Activated T-helper 17 cell treated with anti-CD3 and anti-CD28 coated beads, Interleukin-2, amount 50 U/mL, for 72 hours (primary cell): ENCODE data around the gene KREMEN2. TPM values are rescaled to one million over a fixed set of nuclear protein-coding genes. Genes with fewer than 3 reads are reported as not detected.

Experiments used
- ATAC-seq: fragments of 150-1000 bp; cut with Tn5 transposase; replicated peaks from 2 replicates; pipeline ENCODE4 v1.10.0; 2021; ENCODE audit warnings: mild to moderate bottlenecking, moderate library complexity
- H3K27ac Mint-ChIP-seq: one replicate; pipeline ENCODE4 v1.8.0; 2022; ENCODE audit warnings: mixed read lengths
- H3K27me3 Mint-ChIP-seq: one replicate; pipeline ENCODE4 v1.8.0; 2022; ENCODE audit warnings: mixed read lengths
- H3K36me3 Mint-ChIP-seq: one replicate; pipeline ENCODE4 v1.8.0; 2022; ENCODE audit warnings: low read depth, mild to moderate bottlenecking, mixed read lengths
- H3K4me1 Mint-ChIP-seq: one replicate; pipeline ENCODE4 v1.8.0; 2022; ENCODE audit warnings: mixed read lengths
- H3K4me3 Mint-ChIP-seq: one replicate; pipeline ENCODE4 v1.8.0; 2022; ENCODE audit warnings: mild to moderate bottlenecking, mixed read lengths
- H3K9me3 Mint-ChIP-seq: one replicate; pipeline ENCODE4 v1.8.0; 2022; ENCODE audit warnings: mixed read lengths
- total RNA-seq, 2 donors: library from RNA; stranded (reverse); gene quantifications; one replicate each; pipeline ENCODE4 v1.2.3, GENCODE V29; 2022

The KREMEN2 gene
- total RNA-seq, 2 donors from 2014 or later = not detected

DNA sequence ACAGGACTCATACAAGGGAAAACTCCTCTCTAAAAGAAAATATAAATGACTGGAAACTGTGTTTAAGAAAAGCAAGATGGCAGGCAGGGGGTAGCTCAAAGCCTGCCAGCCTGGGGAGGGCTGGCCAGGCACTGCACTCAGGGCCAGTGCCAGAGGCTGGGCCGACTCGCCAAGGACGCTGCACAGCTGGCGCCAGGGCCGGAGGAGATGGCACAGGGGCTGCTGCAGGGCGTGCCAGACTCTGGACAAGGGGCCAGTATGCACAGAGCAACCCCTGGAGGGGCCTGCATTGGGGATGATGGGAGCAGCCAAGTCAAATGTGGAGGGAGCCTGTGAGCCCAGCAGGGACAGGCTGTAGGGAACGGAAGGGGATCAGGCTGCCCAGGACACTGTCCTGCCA, 12.1 kb downstream of the KREMEN2 start:
- H3K9me3 Mint-ChIP-seq = no peaks in the 10 kb centered on the region
- peaks cover 6% of the 10 kb centered on the region for H3K4me1 Mint-ChIP-seq
- no peak overlapping the region for H3K4me3 Mint-ChIP-seq
- ATAC-seq = no peak
- peaks cover 45% of the 10 kb centered on the region for H3K36me3 Mint-ChIP-seq
- no peaks in the 10 kb centered on the region for H3K27me3 Mint-ChIP-seq
- H3K27ac Mint-ChIP-seq = no peak overlapping the region

- no peaks in the 10 kb centered on the region for H3K9me3 Mint-ChIP-seq
- ATAC-seq = no peak
Measured at GRCh38 chr16:2976673-2977072, 12.6 kb downstream of the KREMEN2 start.

GRCh38 chr16:2977440-2977839, 13.4 kb downstream of the KREMEN2 start:
- no peak for ATAC-seq
- H3K4me3 Mint-ChIP-seq = no peak overlapping the region
- peaks cover 3% of the 10 kb centered on the region for H3K4me1 Mint-ChIP-seq
- no peaks in the 10 kb centered on the region for H3K27me3 Mint-ChIP-seq
- no peaks in the 10 kb centered on the region for H3K9me3 Mint-ChIP-seq
- H3K36me3 Mint-ChIP-seq = peaks cover 37% of the 10 kb centered on the region
- H3K27ac Mint-ChIP-seq = no peak overlapping the region

More at GRCh38 chr16:2976673-2977072, 12.6 kb downstream of the KREMEN2 start:
- Mint-ChIP-seq H3K36me3 (peaks cover 45% of the 10 kb centered on the region), H3K4me1 (peaks cover 7% of the 10 kb centered on the region), H3K27ac (no peak overlapping the region), H3K27me3 (no peaks in the 10 kb centered on the region), H3K4me3 (no peak overlapping the region)

GRCh38 chr16:2979669-2980226, 15.7 kb downstream of the KREMEN2 start:
- peak overlapping the region; percentile 84 for H3K4me3 Mint-ChIP-seq
- no peak overlapping the region for H3K27ac Mint-ChIP-seq
- H3K9me3 Mint-ChIP-seq = no peaks in the 10 kb centered on the region
- peaks cover 33% of the 10 kb centered on the region for H3K36me3 Mint-ChIP-seq
- ATAC-seq = peak; percentile 16
- peaks cover 3% of the 10 kb centered on the region for H3K4me1 Mint-ChIP-seq
- H3K27me3 Mint-ChIP-seq = no peaks in the 10 kb centered on the region

DNA sequence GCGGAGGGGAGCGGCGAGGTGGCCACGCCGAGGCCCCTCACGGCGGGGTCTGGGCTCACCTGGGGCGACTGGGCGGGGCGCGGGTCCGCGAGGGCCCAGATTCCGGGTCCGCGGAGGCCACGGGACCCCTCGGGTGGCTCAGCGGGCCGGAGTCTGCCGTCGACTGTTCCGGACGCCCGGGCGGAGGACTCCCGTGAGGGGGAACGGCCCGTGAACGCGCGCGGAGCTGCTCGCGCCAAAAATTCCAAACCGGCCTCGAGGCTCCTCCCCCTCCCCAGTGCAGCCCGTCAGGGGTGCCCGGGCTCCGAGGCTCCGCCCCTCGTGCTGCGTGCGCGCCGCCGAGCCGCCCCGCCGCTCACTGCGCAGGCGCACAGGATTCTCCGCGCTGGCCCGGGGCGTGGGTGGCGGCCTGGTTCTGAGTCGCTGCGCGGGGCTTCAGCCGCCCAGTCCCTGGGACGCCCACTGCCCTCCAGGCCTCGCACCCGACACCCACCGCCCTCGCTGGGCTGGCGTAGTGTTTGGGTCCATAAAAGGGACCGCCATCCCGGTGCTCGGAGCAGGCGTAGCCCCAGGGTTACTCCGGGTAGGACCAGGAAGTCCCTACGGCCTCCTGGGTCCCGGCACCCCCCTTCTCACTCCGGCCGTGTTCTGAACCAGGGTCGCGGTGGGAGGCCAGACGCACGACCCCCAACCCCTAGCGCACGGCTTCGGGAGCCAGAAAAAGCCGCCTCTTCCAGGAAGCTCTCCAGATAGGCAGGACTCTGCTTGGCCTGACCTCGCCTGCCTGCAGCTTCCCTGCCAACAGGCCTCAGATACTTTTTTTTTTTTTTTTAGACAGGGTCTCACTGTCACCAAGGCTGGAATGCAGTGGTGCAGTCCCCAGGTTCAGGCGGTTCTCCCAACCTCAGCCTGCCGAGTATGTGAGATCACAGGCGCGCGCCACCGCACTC, 16.4 kb downstream of the KREMEN2 start, which contains the start of gene PKMYT1:
Gene PKMYT1 (minus strand): TSS at position 220 of the 950 bp plus-strand sequence. CDS start 789 bp downstream, outside the sequence.
- peak; percentile 88 for ATAC-seq
- H3K27ac Mint-ChIP-seq = peak within 1 kb of the TSS; percentile 88
- peaks cover 33% of the 10 kb centered on the region for H3K36me3 Mint-ChIP-seq
- no peaks in the 10 kb centered on the region for H3K27me3 Mint-ChIP-seq
- H3K4me3 Mint-ChIP-seq = peak within 1 kb of the TSS; percentile 84
- H3K4me1 Mint-ChIP-seq = peaks cover 3% of the 10 kb centered on the region
- H3K9me3 Mint-ChIP-seq = no peaks in the 10 kb centered on the region

DNA sequence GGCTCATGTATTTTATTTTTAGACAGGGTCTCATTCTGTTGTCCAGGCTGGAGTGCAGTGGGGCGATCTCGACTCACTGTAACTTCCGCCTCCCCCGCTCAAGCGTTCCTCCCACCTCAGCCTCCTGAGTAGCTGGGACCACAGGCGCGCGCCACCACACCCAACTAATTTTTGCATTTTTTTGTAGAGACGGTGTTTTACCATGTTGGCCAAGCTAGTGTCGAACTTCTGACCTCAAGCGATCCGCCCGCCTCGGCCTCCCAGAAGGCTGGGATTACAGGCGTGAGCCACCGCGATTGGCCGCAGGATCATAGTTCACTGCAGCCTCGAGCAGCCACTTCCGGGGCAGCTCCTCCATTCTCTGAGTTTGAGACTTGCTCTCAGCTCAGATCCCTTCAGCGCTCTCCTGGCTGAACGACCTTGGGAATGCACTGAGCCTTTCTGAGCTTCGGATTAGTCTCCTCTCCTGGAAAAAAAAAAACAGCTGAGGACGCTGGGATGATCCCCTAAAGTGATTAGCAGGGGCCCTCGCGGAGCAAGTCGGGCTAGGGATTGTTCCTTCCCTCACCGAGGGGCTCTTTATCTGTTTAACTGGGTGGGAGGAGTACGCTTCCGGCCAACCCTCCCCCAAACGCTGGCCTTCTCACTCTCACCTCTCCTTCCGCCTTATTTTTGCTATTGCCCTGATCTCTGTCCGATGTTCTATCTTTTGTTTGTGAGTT, 17.3 kb downstream of the KREMEN2 start:
- H3K27me3 Mint-ChIP-seq = no peaks in the 10 kb centered on the region
- H3K27ac Mint-ChIP-seq = peak overlapping the region; percentile 88
- H3K9me3 Mint-ChIP-seq = no peaks in the 10 kb centered on the region
- peak overlapping the region; percentile 84 for H3K4me3 Mint-ChIP-seq
- ATAC-seq = no peak
- peaks cover 26% of the 10 kb centered on the region for H3K36me3 Mint-ChIP-seq
- peaks cover 3% of the 10 kb centered on the region for H3K4me1 Mint-ChIP-seq

GRCh38 chr16:2981899-2982250, 17.8 kb downstream of the KREMEN2 start:
- H3K27ac Mint-ChIP-seq = peak overlapping the region; percentile 88
- peaks cover 3% of the 10 kb centered on the region for H3K4me1 Mint-ChIP-seq
- no peaks in the 10 kb centered on the region for H3K9me3 Mint-ChIP-seq
- peak overlapping the region; percentile 84 for H3K4me3 Mint-ChIP-seq
- no peaks in the 10 kb centered on the region for H3K27me3 Mint-ChIP-seq
- no peak for ATAC-seq
- H3K36me3 Mint-ChIP-seq = peaks cover 22% of the 10 kb centered on the region

GRCh38 chr16:2982402-2982801, 18.3 kb downstream of the KREMEN2 start:
- peak overlapping the region; percentile 84 for H3K4me3 Mint-ChIP-seq
- no peaks in the 10 kb centered on the region for H3K27me3 Mint-ChIP-seq
- peaks cover 17% of the 10 kb centered on the region for H3K36me3 Mint-ChIP-seq
- H3K27ac Mint-ChIP-seq = no peak overlapping the region
- peaks cover 3% of the 10 kb centered on the region for H3K4me1 Mint-ChIP-seq
- no peak for ATAC-seq
- H3K9me3 Mint-ChIP-seq = no peaks in the 10 kb centered on the region

DNA sequence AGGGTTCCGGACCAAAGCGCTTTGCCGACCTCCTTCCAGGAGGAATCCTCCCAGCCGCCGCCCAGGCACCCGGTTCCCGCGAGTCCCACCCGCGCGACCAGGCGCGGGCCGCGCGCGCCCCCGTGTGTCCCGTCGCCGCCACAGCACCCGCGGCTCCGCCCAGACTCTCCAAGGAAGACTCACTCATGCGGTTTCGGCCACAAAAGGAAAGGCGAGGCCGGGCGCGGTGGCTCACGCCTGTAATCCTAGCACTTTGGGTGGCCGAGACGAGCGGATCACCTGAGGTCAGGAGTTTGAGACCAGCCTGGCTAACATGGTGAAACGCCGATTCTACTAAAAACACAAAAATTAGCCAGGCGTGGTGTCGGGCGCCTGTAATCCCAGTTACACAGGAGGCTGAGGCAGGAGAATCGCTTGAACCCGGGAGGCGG, 19.6 kb downstream of the KREMEN2 start:
- peak; percentile 70 for ATAC-seq
- Mint-ChIP-seq H3K9me3 (no peaks in the 10 kb centered on the region), H3K27ac (no peak overlapping the region), H3K36me3 (peaks cover 7% of the 10 kb centered on the region), H3K27me3 (no peaks in the 10 kb centered on the region), H3K4me3 (peak overlapping the region; percentile 49), H3K4me1 (peaks cover 3% of the 10 kb centered on the region)

DNA sequence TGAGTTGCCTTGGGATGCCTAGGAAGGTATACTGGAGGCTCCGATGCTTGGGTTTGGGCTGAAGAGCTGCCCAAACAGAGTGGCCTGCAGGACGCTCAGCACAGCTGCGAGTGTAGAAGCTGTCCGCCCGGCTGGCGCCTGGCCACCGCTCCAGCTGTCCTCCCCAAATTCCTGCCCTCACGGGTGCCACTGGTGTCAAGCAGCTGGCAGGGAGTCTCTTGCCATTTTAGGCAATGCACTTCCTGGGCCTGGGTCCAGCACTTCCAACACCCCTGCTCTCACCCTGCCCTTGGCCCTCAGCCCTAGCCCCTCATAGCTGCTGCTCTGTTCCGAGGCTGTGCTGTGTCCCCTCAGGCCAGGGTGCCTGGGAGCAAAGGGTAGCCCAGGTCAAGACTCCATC, 21.4 kb downstream of the KREMEN2 start:
- no peaks in the 10 kb centered on the region for H3K9me3 Mint-ChIP-seq
- H3K4me1 Mint-ChIP-seq = peaks cover 3% of the 10 kb centered on the region
- no peak overlapping the region for H3K27ac Mint-ChIP-seq
- H3K4me3 Mint-ChIP-seq = no peak overlapping the region
- H3K27me3 Mint-ChIP-seq = peaks cover 3% of the 10 kb centered on the region
- ATAC-seq = no peak
- no peaks in the 10 kb centered on the region for H3K36me3 Mint-ChIP-seq

- H3K4me3 Mint-ChIP-seq = no peak overlapping the region
- no peak for ATAC-seq
- H3K27ac Mint-ChIP-seq = no peak overlapping the region
- H3K4me1 Mint-ChIP-seq = peaks cover 3% of the 10 kb centered on the region
- no peaks in the 10 kb centered on the region for H3K9me3 Mint-ChIP-seq
- H3K36me3 Mint-ChIP-seq = no peaks in the 10 kb centered on the region
- H3K27me3 Mint-ChIP-seq = peaks cover 3% of the 10 kb centered on the region
Measured at GRCh38 chr16:2985893-2986355, 21.8 kb downstream of the KREMEN2 start.

GRCh38 chr16:2986623-2987188, 22.6 kb downstream of the KREMEN2 start:
- H3K27me3 Mint-ChIP-seq = peaks cover 3% of the 10 kb centered on the region
- no peaks in the 10 kb centered on the region for H3K36me3 Mint-ChIP-seq
- H3K4me3 Mint-ChIP-seq = no peak overlapping the region
- peaks cover 3% of the 10 kb centered on the region for H3K4me1 Mint-ChIP-seq
- ATAC-seq = no peak
- H3K27ac Mint-ChIP-seq = no peak overlapping the region
- no peaks in the 10 kb centered on the region for H3K9me3 Mint-ChIP-seq

DNA sequence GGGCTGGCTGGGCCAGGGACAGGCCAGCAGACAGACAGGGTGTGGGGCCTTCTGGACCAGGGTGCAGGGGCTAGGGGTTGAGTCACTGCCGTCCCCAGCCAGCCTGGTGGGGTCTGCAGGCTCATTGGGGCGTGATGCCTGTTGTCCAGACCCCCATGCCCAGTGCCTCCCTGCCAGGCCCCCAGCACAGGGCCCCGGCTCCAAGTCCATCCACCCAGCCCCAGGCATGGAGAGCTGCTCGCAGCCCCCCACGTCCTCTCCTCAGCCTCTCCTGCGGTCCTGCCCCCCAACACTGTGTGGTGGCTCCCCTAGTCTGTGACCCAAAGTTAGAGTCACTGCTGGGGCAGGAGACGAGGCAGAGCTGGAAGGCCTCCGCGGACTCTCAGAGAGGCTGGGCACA, 23.2 kb downstream of the KREMEN2 start:
- Mint-ChIP-seq H3K9me3 (no peaks in the 10 kb centered on the region), H3K4me3 (no peak overlapping the region), H3K36me3 (no peaks in the 10 kb centered on the region), H3K4me1 (no peaks in the 10 kb centered on the region), H3K27ac (no peak overlapping the region), H3K27me3 (peaks cover 3% of the 10 kb centered on the region)
- no peak for ATAC-seq

DNA sequence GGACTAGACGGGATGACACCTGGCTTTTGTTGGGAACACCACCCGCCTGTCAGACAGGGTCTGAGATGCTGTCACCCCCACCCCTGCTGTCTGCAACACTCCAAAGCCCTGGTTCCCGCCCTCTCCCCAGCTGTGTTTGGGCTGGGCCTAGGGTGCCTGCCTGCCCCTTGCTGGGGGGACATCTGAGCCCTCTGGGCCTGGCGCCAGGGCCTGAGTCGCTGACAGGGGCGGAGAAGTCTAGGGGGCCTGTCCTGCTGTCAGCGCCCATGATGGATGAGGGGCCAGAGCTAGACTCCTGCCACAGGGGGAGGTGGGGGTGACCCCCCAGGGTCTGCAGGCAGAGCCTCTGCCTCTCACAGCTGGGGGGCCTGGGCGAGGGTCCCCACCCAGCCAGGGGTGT, 23.8 kb downstream of the KREMEN2 start:
- peaks cover 3% of the 10 kb centered on the region for H3K27me3 Mint-ChIP-seq
- no peaks in the 10 kb centered on the region for H3K4me1 Mint-ChIP-seq
- no peak overlapping the region for H3K4me3 Mint-ChIP-seq
- no peak overlapping the region for H3K27ac Mint-ChIP-seq
- no peak for ATAC-seq
- H3K9me3 Mint-ChIP-seq = no peaks in the 10 kb centered on the region
- no peaks in the 10 kb centered on the region for H3K36me3 Mint-ChIP-seq
